Measurements from ENCODE around the gene EFCAB8. TPM values are rescaled to one million over a fixed set of nuclear protein-coding genes. Genes with fewer than 3 reads are reported as not detected.

Gene EFCAB8
- total and polyA plus RNA-seq, 4 donors: 0.08 to 0.83 (median 0.46) TPM

DNA sequence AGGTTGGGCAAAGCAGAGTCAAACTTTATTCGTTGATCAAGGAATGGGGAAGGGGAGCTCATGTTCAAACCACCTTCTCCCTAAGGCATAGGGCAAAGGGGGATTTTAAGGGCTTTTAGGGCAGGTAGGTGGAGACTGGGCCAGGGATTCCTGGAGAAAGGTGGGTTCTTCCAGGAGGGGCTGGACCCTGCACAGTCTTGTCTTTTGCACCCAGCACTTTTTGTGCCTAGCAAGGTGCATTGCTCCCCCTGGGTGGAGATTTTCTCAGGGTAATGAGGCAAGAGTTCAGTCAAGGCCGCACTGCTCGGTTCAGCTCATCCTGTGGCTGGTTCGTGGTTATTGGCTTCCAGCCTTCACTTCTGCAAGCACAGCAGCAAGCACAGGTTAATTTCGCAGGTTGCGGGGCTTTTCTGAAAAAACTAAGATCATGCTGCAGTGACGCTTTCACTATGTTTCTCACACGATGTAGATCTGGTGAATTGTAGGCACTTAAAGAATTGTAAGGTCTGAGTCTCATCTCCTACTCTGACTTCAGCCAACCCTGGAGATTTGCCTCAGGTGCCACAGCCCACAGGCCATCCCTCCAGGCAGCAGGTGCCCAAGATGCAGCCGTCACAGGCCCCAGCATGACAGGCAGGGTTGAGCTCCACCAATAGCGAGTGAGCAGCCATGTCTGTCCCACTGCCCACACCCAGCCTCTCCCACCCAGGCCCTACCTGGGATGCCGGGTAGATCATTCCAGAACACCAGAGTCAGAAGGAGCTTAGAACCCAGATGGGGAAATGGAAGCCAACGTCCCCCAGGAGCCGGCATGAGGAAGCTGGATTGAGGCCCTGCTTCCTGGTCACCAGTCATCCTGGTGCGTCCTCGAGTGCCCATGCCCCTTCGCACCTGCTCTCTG lies 108.4 kb downstream of the EFCAB8 start:
- 55 to 64% methylated on average over 16 of the region's 16 CpGs for WGBS, 2 donors
- H3K9me3 ChIP-seq (ENCODE audit: control insufficient read depth in 4 of 4, insufficient read depth in 3 of 4, low read length in 3 of 4): no peaks in the 10 kb centered on the region
- H3K27ac ChIP-seq (ENCODE audit: low read depth in 1 of 2, low read length in 1 of 2): no peak overlapping the region
- no peak for ATAC-seq (ENCODE audit: insufficient read depth, low FRiP score)
- no peaks in the 10 kb centered on the region for H3K36me3 ChIP-seq (ENCODE audit: control insufficient read depth in 4 of 4, insufficient read depth in 4 of 4, low read length in 4 of 4)
- H3K4me1 ChIP-seq (ENCODE audit: control insufficient read depth in 5 of 5, insufficient read depth in 5 of 5, low read length in 5 of 5): peaks cover 0 to 6% (median 3%) of the 10 kb centered on the region in 5 donors
- H3K4me3 ChIP-seq: no peak overlapping the region
- no peak overlapping the region for H3K9ac ChIP-seq (ENCODE audit: insufficient read depth in 1 of 2, low read length in 2 of 2)
- DNase-seq: no peak
- TF ChIP-seq, protein P1, sequence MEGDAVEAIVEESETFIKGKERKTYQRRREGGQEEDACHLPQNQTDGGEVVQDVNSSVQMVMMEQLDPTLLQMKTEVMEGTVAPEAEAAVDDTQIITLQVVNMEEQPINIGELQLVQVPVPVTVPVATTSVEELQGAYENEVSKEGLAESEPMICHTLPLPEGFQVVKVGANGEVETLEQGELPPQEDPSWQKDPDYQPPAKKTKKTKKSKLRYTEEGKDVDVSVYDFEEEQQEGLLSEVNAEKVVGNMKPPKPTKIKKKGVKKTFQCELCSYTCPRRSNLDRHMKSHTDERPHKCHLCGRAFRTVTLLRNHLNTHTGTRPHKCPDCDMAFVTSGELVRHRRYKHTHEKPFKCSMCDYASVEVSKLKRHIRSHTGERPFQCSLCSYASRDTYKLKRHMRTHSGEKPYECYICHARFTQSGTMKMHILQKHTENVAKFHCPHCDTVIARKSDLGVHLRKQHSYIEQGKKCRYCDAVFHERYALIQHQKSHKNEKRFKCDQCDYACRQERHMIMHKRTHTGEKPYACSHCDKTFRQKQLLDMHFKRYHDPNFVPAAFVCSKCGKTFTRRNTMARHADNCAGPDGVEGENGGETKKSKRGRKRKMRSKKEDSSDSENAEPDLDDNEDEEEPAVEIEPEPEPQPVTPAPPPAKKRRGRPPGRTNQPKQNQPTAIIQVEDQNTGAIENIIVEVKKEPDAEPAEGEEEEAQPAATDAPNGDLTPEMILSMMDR (IDR thresholded peaks at IDR 0.05; ENCODE audit: control extremely low read depth, extremely low read depth): no peak
- no peaks in the 10 kb centered on the region for H3K27me3 ChIP-seq (ENCODE audit: control insufficient read depth in 3 of 3, insufficient read depth in 3 of 3, low read length in 2 of 3)

DNA sequence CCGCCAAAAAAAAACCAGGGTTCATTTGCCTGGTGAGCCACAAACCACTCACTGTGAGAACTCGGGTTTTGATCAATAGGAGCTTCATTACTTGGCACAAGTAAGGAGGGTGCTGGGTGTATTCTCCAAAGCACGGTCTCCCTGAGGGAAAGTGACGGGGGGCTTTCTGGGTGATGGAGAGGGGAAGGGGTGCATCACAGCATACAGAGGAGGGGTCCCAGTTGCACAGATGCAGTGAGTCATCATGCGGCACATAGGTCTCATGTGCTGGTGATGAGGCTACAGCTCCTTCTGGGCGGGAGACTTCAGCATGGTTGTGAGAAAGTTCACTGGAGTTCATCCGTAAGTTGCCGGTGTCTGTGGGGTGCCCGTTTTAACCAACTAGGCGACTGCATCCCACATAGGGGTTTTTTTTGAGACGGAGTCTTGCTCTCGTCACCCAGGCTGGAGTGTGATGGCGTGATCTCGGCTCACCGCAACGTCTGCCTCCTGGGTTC lies 109.3 kb downstream of the EFCAB8 start:
- ATAC-seq (ENCODE audit: insufficient read depth, low FRiP score) (no peak), DNase-seq (no peak)
- 81 to 92% methylated on average over 16 of the region's 16 CpGs for WGBS, 2 donors
- H3K4me3 ChIP-seq: no peak overlapping the region
- H3K4me1 ChIP-seq (ENCODE audit: control insufficient read depth in 5 of 5, insufficient read depth in 5 of 5, low read length in 5 of 5): peaks cover 0 to 9% (median 3%) of the 10 kb centered on the region in 5 donors
- H3K27ac ChIP-seq (ENCODE audit: low read depth in 1 of 2, low read length in 1 of 2): no peak overlapping the region
- TF ChIP-seq, protein P1 (IDR thresholded peaks at IDR 0.05; ENCODE audit: control extremely low read depth, extremely low read depth): no peak
- H3K27me3 ChIP-seq (ENCODE audit: control insufficient read depth in 3 of 3, insufficient read depth in 3 of 3, low read length in 2 of 3): no peaks in the 10 kb centered on the region
- H3K36me3 ChIP-seq (ENCODE audit: control insufficient read depth in 4 of 4, insufficient read depth in 4 of 4, low read length in 4 of 4): no peaks in the 10 kb centered on the region
- H3K9ac ChIP-seq (ENCODE audit: insufficient read depth in 1 of 2, low read length in 2 of 2): no peak overlapping the region
- peaks cover 0 to under 1% (median 0%) of the 10 kb centered on the region in 4 donors for H3K9me3 ChIP-seq (ENCODE audit: control insufficient read depth in 4 of 4, insufficient read depth in 3 of 4, low read length in 3 of 4)

DNA sequence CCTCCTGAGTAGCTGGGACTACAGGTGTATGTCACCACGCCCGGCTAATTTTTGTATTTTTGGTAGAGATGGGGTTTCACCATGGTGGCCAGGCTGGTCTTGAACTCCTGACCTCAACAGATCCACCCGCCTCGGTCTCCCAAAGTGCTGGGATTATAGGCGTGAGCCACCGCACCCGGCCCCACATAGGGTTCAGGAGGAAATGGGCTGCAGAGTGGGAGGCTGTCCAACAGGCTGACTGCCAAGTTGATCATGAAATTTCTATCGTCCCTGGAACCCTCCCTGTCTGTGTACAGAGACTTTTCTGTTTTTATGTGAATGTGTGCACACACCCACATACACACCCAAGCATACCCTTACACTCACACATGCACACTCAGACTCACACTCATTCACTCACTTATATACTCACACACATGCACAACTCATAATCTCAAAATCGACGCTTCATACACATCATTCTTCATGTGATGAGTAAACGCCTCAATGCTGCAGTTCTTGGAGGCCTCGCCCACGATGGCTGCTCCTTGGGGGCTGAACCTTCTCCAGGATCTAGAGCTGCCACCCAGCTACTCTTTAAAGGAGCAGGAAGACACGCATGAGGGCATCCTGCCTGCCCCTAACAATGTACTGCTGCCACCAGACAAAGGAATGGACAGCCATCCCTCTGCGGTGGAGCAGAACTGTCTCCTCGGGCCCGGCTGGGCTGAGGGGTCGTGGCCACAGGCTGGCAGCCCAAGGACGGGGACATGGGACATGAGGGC lies 109.9 kb downstream of the EFCAB8 start:
- Histone ChIP-seq H3K9me3 (ENCODE audit: control insufficient read depth in 4 of 4, insufficient read depth in 3 of 4, low read length in 3 of 4) (peaks cover 0 to 2% (median 0%) of the 10 kb centered on the region in 4 donors), H3K4me1 (ENCODE audit: control insufficient read depth in 5 of 5, insufficient read depth in 5 of 5, low read length in 5 of 5) (peaks cover 0 to 9% (median 3%) of the 10 kb centered on the region in 5 donors), H3K9ac (ENCODE audit: insufficient read depth in 1 of 2, low read length in 2 of 2) (no peak overlapping the region), H3K36me3 (ENCODE audit: control insufficient read depth in 4 of 4, insufficient read depth in 4 of 4, low read length in 4 of 4) (no peaks in the 10 kb centered on the region), H3K4me3 (no peak overlapping the region), H3K27me3 (ENCODE audit: control insufficient read depth in 3 of 3, insufficient read depth in 3 of 3, low read length in 2 of 3) (no peaks in the 10 kb centered on the region), H3K27ac (ENCODE audit: low read depth in 1 of 2, low read length in 1 of 2) (no peak overlapping the region)
- DNase-seq (peak; percentile 29 to 78 (median 45)), ATAC-seq (ENCODE audit: insufficient read depth, low FRiP score) (no peak)
- TF ChIP-seq, protein P1 (IDR thresholded peaks at IDR 0.05; ENCODE audit: control extremely low read depth, extremely low read depth): no peak
- WGBS, 2 donors: 55 to 71% methylated on average over 19 of the region's 19 CpGs
